ENCODE data around the gene TEX19. TPM values are rescaled to one million over a fixed set of nuclear protein-coding genes. Genes with fewer than 3 reads are reported as not detected.

TEX19 gene
- total RNA-seq, 4 donors from 2014 or later = not detected

- TF ChIP-seq CTCF (IDR thresholded peaks at IDR 0.05) (no peak), POLR2AphosphoS5 (IDR thresholded peaks at IDR 0.05) (no peak), POLR2A (IDR thresholded peaks at IDR 0.05) (no peak), EP300 (IDR thresholded peaks at IDR 0.05) (no peak)
- 88% methylated on average over 6 of the region's 7 CpGs for WGBS
- DNase-seq (ENCODE audit: low spot score in 2 of 2) = no peak
- Histone ChIP-seq H3K36me3 (peaks cover 31% of the 10 kb centered on the region), H3K27me3 (no peaks in the 10 kb centered on the region), H3K27ac (no peak overlapping the region), H3K4me3 (no peak overlapping the region), H3K9me3 (no peaks in the 10 kb centered on the region), H3K4me1 (peaks cover 41% of the 10 kb centered on the region)
Observed at GRCh38 chr17:82400206-82400605, 41.2 kb downstream of the TEX19 start.

- Histone ChIP-seq H3K9me3 (no peaks in the 10 kb centered on the region), H3K4me3 (no peak overlapping the region), H3K27ac (no peak overlapping the region), H3K36me3 (peaks cover 37% of the 10 kb centered on the region), H3K27me3 (no peaks in the 10 kb centered on the region), H3K4me1 (peaks cover 41% of the 10 kb centered on the region)
- WGBS = 69% methylated on average over 19 of the region's 19 CpGs
- no peak for TF ChIP-seq CTCF (IDR thresholded peaks at IDR 0.05)
- no peak for DNase-seq (ENCODE audit: low spot score in 2 of 2)
Observed at GRCh38 chr17:82400830-82401229, 41.8 kb downstream of the TEX19 start.

- no peak for TF ChIP-seq POLR2AphosphoS5 (IDR thresholded peaks at IDR 0.05)
- no peak for TF ChIP-seq POLR2A (IDR thresholded peaks at IDR 0.05)
- TF ChIP-seq EP300 (IDR thresholded peaks at IDR 0.05) = no peak
- TF ChIP-seq CTCF (IDR thresholded peaks at IDR 0.05) = no peak
- H3K27me3 ChIP-seq = no peaks in the 10 kb centered on the region
- H3K9me3 ChIP-seq = no peaks in the 10 kb centered on the region
- H3K4me3 ChIP-seq = no peak overlapping the region
- H3K27ac ChIP-seq = no peak overlapping the region
- 89% methylated on average over 7 of the region's 7 CpGs for WGBS
- peaks cover 24% of the 10 kb centered on the region for H3K4me1 ChIP-seq
- no peak for DNase-seq (ENCODE audit: low spot score in 2 of 2)
- peaks cover 38% of the 10 kb centered on the region for H3K36me3 ChIP-seq
Observed at GRCh38 chr17:82402865-82403264, 43.8 kb downstream of the TEX19 start.

GRCh38 chr17:82403662-82404660 lies 44.9 kb downstream of the TEX19 start:
- 92% methylated on average over 45 of the region's 67 CpGs for WGBS
- H3K9me3 ChIP-seq = no peaks in the 10 kb centered on the region
- no peaks in the 10 kb centered on the region for H3K27me3 ChIP-seq
- TF ChIP-seq POLR2AphosphoS5 (IDR thresholded peaks at IDR 0.05) (no peak), CTCF (IDR thresholded peaks at IDR 0.05) (no peak), POLR2A (IDR thresholded peaks at IDR 0.05) (no peak), EP300 (IDR thresholded peaks at IDR 0.05) (no peak)
- no peak overlapping the region for H3K4me3 ChIP-seq
- no peak overlapping the region for H3K27ac ChIP-seq
- peaks cover 41% of the 10 kb centered on the region for H3K36me3 ChIP-seq
- peaks cover 16% of the 10 kb centered on the region for H3K4me1 ChIP-seq
- no peak for DNase-seq (ENCODE audit: low spot score in 2 of 2)

GRCh38 chr17:82405051-82405450 lies 46.0 kb downstream of the TEX19 start:
- H3K27ac ChIP-seq = no peak overlapping the region
- peaks cover 5% of the 10 kb centered on the region for H3K4me1 ChIP-seq
- no peak for DNase-seq (ENCODE audit: low spot score in 2 of 2)
- no peaks in the 10 kb centered on the region for H3K9me3 ChIP-seq
- H3K4me3 ChIP-seq = no peak overlapping the region
- H3K36me3 ChIP-seq = peaks cover 43% of the 10 kb centered on the region
- 83% methylated on average over 14 of the region's 14 CpGs for WGBS
- no peaks in the 10 kb centered on the region for H3K27me3 ChIP-seq
- TF ChIP-seq EP300 (IDR thresholded peaks at IDR 0.05) = no peak
- no peak for TF ChIP-seq POLR2A (IDR thresholded peaks at IDR 0.05)
- no peak for TF ChIP-seq POLR2AphosphoS5 (IDR thresholded peaks at IDR 0.05)
- no peak for TF ChIP-seq CTCF (IDR thresholded peaks at IDR 0.05)
